Stimulated activated CD8-positive, alpha-beta memory T cell treated with anti-CD3 and anti-CD28 coated beads, Interleukin-15, amount 100 ng/mL, for 1 hour (primary cell): Measurements from ENCODE around the gene ITPRIP.

Experiments
- DNase-seq: peaks from one replicate; pipeline ENCODE4 v3.0.0-alpha.2; 2020; ENCODE audit warnings: low read depth

ITPRIP gene

DNA sequence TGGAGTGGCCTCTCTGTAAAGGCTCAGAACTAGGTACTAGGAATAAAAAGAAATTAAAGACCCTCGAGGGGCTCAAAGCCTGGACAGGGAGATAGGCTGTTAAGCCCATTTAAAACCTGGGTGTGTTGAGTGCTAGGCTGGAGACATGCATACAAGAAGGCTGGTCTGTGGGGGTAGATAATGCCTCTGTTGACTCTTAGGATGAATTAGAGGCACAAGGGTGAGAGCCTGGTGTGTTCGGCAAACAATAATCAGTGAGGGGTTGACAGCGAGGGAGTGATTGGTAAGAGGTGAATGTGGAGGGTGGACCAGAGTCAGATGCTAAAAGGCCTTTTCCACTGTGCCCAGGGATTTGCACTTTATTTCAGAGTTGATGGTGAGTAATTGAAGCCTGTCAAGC lies 56.6 kb downstream of the ITPRIP start:
- no peak for DNase-seq

DNA sequence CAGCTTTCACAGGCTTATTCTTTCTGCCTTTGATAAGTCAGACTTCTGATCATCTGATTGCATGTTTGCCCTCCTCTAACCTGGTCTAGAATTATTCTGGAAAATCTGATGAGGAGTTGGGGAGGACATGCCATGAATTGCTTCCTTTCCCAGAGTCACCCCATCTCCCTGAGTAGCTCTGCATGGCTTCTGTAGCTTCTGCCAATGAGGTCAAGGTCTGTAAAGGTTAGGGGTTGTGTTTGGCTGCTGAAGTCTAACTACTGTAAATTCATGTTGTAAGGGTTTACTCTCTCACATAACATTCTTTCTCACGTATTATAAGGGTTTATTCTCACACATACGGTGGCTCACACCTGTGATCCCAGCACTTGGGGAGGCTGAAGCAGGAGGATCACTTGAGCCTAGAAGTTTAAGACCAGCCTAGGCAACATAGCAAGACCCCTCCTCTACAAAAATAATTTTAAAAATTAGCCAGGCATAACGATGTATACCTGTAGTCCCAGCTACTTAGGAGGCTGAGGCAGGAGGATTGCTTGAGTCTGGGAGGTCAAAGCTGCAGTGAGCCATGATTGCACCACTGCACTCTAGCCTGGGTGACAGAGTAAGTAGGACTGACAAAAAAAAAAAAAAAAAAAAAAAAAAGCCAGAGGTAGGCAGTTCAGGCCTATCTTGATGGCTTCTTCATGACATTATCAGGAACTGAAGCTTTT lies 58.6 kb downstream of the ITPRIP start:
- no peak for DNase-seq

DNA sequence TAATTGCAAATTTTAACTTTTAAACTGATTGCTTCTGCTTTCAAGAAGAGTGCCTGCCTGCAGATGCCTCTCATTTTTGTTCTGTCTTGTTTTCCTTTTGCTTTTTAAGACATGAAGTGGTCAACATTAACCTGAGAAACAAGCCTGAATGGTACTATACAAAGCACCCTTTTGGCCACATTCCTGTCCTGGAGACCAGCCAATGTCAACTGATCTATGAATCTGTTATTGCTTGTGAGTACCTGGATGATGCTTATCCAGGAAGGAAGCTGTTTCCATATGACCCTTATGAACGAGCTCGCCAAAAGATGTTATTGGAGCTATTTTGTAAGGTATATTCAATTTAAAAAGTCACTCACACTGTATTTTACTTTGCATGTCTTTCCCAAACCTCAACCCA lies 60.5 kb downstream of the ITPRIP start:
- DNase-seq = no peak

DNA sequence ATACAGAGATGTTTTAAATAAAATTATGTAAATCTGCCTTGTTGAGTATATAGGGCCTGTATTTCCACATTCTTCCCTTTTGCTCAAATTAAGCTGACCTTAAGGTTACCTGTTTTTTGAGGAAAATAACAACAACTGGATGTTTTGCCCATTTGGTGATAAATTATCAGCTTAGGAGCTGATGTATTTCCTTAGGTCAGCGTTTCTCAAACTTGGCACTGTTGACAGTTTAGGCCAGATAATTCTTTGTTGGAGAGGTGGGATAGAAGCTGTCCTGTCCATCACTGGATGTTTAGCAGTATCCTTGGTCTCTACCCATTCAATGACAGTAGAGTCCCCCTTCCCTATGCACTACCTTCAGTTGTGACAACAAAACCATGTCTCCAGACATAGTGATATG lies 62.1 kb downstream of the ITPRIP start:
- no peak for DNase-seq

DNA sequence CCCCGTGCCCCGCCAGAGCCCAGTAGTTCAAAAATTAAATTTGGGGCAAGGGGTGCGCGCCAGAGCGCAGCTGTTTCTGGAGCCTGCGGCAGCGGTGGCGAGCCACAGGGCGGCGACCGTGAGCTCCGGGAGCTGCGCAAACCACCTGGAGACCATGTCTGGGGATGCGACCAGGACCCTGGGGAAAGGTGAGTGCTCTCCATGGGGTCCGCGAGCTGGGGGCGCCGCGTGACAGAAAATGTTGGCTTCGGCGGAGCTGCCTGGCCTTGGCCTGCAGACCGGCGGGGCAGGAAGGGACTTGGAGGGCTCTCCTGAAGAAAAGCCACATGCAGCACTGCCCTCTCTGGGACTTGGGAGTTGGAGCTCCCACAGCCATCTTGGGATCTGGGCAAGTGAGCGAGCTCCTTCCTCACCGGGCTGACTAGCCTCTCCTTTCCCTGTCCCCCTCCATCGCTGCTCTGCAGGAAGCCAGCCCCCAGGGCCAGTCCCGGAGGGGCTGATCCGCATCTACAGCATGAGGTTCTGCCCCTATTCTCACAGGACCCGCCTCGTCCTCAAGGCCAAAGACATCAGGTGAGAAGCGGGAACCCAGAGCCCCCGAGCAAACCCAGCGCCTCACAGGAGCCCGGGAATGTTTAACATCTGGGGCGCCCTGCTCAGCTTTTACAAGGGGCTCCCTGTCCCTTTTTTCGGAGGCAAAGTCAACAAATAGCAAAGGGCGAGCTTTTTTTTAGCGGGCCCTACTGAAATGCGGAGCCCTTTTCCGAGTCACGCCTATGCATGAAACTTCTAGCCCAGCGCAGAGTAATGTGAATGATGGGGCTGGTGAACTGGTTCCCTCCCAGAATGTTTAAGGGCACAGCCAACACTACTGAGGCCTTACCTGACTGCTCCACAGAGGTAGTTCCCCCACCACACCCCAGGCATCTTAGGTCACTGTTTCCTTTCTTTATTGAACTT lies 63.2 kb downstream of the ITPRIP start:
- no peak for DNase-seq

DNA sequence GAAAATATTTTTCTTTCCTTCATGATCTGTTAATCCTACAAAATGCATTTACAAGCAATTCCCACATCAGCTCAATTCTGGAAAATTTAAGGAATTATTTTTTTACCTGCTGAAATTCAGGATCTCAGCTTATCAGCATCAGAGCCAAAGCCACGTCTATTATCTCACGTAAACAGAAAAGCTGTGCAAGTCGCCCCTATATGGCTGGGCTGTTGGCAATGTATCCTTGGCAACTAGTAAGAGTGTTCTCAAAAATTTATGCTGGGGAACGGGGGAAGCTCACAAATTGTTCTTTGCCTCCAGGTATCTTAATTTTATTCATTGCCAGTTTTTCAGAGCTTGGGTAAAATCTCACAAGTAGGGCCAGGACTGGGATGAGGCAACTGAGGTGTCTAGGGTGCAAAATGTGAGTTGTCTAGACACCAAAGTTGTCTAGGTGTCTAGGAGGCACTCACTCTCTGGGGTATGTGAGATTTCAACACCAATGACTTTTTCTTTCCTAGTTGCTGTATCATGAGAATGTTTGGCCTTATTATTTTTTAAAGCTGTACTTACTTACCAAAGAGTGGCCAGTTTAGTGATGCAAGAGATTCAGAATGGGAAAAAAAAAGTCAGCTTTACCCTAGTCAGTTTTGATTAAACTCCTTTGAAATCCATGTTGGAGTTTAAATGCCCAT lies 64.2 kb downstream of the ITPRIP start:
- no peak for DNase-seq

DNA sequence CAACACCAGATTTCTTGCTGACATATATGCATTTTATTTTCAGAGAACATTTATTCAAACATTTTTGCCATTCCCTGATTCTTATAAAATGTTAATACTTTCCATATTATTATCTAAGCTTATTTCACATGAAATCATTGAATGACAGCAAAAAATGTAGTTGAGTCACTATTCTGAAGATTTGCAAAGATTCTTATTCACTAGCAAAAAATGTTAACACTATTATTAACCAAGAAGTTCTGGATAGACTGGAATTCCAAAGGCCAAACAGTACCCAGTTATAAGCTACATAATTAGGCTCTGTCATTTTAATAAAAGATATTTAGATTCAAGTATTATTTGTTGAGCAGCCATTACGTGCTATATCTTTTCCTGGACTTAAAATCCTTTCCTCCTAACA lies 65.0 kb downstream of the ITPRIP start:
- DNase-seq = no peak

DNA sequence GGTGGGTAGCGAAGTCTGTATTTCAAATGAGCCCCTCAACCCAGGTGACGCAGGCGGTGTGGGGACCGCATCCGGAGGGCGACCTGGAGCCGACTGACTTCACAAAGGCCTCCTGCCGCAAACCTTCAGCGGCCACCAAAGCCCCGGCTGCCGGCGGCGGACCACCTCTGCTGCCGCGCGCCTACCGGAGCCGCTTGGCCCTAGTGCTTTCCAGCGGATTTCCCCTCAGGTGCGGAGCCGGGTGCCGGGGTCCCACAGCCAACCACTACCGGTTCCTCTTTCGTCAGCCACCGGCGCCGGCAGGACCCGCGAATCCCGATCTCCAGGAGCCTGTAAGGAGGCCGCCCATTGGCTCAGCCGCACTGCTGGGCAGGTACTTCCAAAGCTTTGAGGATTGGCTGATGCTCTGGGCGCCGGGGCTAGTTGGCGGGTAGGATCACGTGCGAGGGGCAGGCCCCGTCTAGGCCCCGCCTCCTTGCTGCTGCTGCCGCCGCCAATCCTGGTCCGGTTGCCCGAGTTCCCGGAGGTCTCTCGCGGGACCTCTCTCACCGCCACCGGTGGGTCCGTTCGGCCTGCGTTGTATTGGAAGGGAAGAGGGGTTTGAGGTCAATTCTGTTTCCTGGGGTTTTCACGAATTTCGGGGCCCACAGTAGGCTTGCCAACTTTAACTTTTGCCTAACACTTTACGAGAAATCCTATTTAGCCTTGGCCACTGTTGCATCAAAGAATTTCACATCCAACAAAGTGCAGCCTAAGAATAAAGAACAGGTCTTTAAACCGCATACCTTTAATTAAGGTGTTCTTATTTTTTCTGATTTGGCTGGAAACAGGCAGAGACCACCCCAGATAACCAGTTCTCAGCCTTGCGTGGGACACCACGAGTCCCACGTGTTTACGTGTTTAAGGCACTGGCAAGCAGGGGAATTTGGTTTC lies 69.3 kb downstream of the ITPRIP start, which contains the start of gene GSTO2:
TSS of gene GSTO2 (plus strand) at position 472 of the 933 bp plus-strand sequence. CDS start 5,732 bp downstream, outside the sequence.
- DNase-seq = peak; percentile 94

DNA sequence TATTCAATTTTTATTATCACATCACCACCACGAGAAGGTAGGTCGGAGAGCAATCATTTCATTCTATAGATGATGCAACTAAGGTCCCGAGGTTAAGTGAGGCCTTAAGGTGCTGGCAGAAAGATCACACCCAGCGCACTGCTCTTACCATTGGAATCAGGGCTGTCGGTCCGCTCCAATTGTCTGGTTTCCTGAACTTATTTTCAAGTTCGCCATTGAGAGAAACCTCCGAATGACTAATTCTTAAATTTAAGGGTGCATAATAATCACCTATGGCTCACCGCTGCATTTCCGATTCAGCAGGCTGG lies 69.9 kb downstream of the ITPRIP start:
- no peak for DNase-seq

DNA sequence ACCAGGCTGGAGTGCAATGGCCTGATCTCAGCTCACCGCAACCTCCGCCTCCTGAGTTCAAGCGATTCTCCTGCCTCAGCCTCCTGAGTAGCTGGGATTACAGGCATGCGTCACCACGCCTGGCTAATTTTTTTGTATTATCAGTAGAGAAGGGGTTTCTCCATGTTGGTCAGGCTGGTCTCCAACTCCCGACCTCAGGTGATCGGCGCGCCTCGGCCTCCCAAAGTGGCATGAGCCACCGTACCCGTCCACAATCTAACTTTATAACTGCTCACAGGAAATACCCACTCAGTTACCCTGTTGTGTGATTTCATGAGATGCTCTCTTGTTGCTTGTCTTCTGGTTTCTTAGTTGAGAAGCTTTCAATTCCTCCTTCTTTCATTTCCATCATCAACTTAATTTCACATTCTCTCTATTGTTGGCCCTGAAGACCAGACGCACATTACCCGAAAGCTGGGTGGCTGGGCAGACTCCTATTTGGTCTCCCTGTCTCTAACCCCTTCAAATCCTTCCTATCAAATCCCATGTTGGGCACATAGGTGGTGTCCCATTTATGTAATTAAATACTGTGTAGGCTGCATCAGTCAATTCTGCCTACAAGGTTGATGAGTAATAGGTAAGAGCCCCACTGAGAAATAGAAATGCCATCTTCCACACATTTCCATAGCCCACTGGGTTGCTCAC lies 70.4 kb downstream of the ITPRIP start:
- DNase-seq = no peak

DNA sequence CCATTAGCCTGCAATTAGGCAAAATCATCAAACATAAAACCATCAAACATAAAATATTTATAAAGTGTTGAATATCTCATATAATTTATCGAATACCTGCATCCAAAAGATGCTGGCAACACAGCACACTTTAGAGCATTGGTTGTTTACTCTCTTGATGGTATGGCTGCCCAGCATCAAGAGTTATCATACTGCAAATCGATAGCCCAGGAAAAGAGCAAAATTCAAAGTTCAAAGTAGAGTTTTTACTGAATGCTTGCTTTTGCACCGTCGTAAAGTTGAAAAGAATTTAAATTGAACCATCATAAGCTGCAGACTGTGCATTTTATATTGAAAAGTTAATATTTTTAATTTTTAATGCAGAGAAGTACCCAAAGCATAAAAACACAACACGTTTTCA lies 73.5 kb downstream of the ITPRIP start:
- DNase-seq = no peak

DNA sequence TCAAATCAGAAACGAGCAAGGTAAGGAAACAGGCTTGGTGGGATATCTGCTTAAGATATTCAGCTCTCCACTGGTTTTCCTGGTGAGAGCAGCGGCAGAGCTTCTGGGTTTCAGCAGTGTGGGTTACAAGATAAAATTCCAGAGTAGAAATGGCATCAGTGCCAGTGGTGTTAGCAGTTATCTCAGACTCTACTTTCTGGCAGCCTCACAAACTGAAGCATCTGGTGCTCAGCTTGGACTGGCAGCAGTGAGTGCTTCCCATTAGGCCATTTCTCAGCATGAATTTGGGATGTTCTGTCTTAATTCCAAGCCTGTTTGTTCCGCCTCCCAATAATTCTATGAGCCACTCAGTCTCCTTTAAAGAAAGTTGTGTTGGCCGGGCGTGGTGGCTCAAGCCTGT lies 76.2 kb downstream of the ITPRIP start:
- DNase-seq = no peak

DNA sequence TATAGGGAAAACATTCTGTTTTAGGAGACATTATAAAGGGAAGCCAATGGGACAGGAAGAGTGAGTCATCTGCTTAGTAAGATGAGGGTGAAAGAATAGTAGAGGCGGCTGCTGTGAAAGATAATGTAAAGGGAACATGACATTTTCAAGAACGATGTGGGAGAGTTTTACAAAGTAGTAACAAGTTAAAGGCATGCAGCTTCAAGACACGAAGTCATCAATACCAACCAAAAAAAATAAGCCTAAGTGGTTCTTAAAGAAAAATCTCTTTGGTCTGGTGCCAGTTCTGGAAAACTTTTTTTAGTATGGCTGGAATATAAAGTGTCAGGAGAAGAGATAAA lies 77.5 kb downstream of the ITPRIP start:
- no peak for DNase-seq

DNA sequence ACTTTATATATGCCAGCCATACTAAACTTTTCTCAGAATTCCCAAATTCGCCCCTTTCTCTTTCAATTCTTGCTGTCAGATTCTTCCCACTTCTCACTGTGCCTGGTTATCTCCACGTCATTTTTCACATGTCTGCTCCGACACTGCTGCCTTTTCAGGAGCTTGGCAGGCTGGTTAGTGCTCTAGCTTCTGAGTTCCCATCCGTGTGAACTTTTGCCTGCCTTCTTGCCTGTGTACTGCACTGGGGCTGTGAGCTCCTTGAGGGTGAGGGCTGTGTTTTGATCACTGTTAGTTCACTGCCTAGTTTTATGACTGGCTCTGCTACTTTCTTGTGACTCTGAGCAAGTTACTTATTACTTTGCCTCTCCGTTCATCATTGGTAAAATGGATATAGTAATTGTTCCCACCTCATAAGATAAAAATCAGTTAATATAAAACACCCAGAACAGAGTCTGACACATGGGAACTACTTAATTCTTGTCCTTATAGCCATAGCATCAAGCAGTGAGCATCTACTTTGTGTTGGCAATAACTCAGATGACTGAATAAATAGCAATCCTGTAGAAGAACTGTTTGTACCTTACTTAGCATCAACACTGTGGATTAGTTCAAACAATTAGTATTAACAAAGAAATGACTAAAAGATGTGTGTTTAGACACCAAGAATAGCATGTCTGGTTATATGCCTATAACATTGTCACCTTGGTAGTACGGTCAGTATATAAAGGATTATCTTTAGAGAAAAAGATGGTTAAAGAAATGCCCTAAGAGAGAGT lies 78.1 kb downstream of the ITPRIP start:
- DNase-seq = no peak
